Ishikawa (cell line): ENCODE measurements around the gene WWTR1.

Experiments used
- CEBPB ChIP-seq: IDR thresholded peaks from 2 replicates; pipeline ENCODE4 v1.6.1; 2012
- EGR1 ChIP-seq: IDR thresholded peaks from 2 replicates; pipeline ENCODE4 v1.6.1; 2012
- EP300 ChIP-seq: IDR thresholded peaks from 2 replicates; pipeline ENCODE4 v1.6.1; 2012; ENCODE audit warnings: borderline replicate concordance
- FOXM1 ChIP-seq: IDR thresholded peaks from 2 replicates; pipeline ENCODE4 v1.6.1; 2012; ENCODE audit warnings: low read depth, borderline replicate concordance
- MAX ChIP-seq: IDR thresholded peaks from 2 replicates; pipeline ENCODE4 v1.6.1; 2012
- RAD21 ChIP-seq: IDR thresholded peaks from 2 replicates; pipeline ENCODE4 v1.6.1; 2012; ENCODE audit warnings: low read depth
- TAF1 ChIP-seq: IDR thresholded peaks from 2 replicates; pipeline ENCODE4 v1.6.1; 2012; ENCODE audit warnings: low read depth, mild to moderate bottlenecking
- TCF12 ChIP-seq: IDR thresholded peaks from 2 replicates; pipeline ENCODE4 v1.6.1; 2012; ENCODE audit warnings: low read depth
- YY1 ChIP-seq: IDR thresholded peaks from 2 replicates; pipeline ENCODE4 v1.6.1; 2012; ENCODE audit warnings: low read depth

DNA sequence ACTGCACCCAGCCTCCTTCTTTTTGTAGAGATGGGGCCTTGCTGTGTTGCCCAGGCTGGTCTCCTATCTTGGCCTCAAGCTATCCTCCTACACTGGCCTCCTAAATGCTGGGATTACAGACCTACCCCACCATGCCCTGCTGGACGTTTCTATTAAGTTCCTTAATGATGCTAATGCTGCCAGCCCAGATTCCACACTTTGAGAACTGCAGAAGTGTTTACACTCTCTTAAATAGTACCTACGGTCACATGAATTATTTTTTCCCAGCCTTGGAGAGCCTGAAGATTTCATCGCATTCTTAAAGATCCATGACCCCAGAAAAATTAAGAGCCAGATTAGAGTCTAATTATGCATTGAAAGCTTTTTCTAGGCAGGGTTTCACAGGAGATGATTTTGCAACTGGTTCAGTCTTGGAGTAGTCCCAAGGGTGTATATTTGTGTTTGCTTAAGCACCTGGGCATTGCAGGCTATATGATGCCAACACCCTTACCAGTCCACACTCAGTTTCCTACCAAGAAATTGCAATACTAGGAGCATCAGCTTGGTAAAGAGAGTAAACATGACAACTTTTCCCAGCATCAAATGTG, 146.7 kb downstream of the WWTR1 start:
- TF ChIP-seq EP300 (no peak), TAF1 (no peak), RAD21 (no peak), MAX (no peak), YY1 (no peak), EGR1 (no peak), FOXM1 (no peak), CEBPB (no peak), TCF12 (no peak)
